GM19455 (cell line): ENCODE measurements around the gene PLXDC2.
"Not testable (repeated sequence)": the region's sequence is repeated elsewhere in the genome, so short reads cannot be mapped to it uniquely, and the experiment has no call there.

Source experiments
- ATAC-seq: cut with Tn5 transposase; IDR thresholded peaks from one replicate; pipeline ENCODE4 v1.9.1; 2021; ENCODE audit not compliant: unreplicated experiment

PLXDC2 gene

GRCh38 chr10:20173046-20173445 is 356.8 kb downstream of the PLXDC2 start:
- no peak for ATAC-seq

- no peak for ATAC-seq
These were observed 359.5 kb downstream of the PLXDC2 start for GRCh38 chr10:20175719-20176118.

GRCh38 chr10:20180766-20181165 is 364.5 kb downstream of the PLXDC2 start:
- no peak for ATAC-seq

- no peak for ATAC-seq
These were observed 365.2 kb downstream of the PLXDC2 start for GRCh38 chr10:20181434-20181833.

DNA sequence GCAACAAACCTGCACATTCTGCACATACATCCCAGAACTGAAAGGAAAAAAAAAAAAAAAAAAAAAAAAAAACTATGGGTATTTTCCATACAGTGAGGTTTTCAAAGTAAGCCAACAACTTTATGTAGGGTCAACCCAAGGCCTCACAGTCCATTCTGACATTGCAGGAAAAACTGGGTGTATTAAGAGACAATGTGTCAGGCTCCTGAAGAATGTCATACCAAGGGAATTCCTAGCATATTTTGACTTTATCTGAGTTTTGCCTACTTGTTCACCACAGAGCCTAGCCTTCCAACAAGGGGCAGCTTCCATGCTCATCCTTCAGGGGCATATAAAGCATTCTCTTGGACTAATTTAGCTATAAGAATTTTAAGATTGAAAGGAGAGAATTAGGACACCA is 368.9 kb downstream of the PLXDC2 start:
- ATAC-seq = no peak

GRCh38 chr10:20191392-20191791 is 375.2 kb downstream of the PLXDC2 start:
- not testable (repeated sequence) for ATAC-seq

GRCh38 chr10:20195076-20195475 is 378.8 kb downstream of the PLXDC2 start:
- no peak for ATAC-seq

DNA sequence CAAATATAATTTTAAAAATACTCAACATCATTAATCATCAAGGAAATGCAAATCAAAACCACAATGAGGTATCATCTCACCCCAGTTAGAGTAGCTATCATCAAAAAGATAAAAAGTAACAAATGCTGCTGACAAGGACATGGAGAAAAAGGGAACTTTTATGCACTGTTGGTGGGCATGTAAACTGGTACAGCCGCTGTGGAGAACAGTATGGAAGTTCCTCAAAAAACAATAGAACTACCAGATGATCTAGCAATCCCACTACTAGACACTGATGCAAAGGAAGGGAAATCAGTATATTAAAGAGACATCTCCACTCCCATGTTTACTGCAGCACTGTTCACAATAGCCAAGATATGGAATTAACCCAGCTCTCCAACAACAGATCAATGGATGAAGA is 384.5 kb downstream of the PLXDC2 start:
- no peak for ATAC-seq

GRCh38 chr10:20202337-20202736 is 386.1 kb downstream of the PLXDC2 start:
- ATAC-seq = no peak

- no peak for ATAC-seq
These were observed 391.4 kb downstream of the PLXDC2 start for GRCh38 chr10:20207653-20208052.

DNA sequence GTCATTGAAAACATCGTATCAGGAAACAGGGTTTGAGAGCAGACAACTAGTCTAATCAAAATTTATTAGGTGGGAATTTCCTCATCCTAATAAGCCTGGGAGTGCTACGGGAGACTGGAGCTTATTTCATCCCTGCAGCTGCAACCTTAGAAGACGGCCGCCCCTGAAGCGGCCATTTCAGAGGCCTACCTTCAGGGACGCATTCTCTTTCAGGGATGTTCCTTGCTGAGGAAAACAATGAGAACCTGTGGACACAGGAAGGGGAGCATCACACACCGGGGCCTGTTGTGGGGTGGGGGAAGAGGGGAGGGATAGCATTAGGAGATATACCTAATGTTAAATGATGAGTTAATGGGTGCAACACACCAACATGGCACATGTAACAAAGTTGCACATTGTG is 392.9 kb downstream of the PLXDC2 start:
- ATAC-seq = not testable (repeated sequence)

DNA sequence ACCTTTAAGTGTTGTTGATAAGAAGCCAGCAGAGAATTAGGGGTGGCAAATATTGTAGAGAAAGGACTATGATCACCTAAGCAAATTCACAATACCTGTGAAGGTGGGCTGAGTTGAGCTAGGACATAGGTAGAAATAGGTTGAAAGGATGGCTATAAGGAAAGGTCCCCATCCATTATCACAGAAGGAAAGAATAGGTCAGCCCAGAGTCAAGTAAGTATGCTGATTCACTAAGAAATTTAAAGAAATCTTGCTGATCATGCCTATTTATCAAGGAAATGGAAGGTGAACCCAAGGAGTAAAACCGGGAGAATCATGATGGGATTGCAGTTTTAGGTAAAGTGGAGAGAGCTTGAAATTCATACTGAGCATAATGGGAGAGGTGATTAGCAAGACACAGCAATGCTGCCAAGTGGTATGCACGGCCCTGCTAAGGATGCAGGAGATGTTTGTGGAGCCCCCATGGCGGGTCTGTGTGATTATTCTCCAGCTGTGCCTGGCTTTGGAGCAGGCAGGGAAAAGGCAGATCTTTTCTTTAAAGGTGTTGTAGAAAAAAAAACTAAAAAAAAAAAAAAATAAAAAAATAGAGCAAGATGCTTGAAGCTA is 399.4 kb downstream of the PLXDC2 start:
- ATAC-seq = no peak

DNA sequence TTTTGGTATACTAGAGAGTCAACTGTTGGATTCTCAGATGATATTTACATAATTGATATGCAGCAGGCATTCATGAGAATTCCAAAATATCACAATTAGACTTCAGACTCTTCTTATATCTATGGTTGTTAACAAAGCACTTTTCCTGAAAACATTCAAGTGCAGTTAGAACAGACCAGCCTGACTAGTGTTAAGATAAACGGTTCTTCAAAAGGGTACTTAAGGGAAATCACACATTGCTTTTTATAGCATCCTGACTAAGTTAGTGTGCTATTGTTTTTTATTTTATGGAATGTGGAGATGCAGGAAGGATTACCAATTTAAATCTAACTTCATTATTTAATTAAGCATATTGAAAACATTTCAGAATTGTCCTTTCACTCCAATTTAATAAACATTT is 405.1 kb downstream of the PLXDC2 start:
- ATAC-seq = no peak

DNA sequence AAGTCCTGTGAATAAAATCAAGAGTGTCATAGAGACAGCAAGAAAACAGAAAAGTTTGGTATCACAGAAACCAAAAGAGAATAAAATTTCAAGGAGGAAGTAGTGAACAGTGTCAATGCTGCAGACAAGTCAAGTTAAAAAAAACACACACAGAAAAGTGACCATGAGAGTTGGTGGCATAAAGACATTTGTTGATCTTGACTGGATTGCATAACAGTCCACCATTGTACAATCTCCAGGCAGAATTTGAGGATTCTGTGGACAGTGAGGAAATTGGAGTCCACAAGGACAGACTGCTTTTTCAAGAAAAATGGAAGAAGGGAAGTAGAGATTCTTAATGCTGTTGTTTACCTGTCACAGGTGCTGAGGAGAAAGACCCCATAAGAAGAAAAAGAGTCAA is 412.5 kb downstream of the PLXDC2 start:
- ATAC-seq = no peak

DNA sequence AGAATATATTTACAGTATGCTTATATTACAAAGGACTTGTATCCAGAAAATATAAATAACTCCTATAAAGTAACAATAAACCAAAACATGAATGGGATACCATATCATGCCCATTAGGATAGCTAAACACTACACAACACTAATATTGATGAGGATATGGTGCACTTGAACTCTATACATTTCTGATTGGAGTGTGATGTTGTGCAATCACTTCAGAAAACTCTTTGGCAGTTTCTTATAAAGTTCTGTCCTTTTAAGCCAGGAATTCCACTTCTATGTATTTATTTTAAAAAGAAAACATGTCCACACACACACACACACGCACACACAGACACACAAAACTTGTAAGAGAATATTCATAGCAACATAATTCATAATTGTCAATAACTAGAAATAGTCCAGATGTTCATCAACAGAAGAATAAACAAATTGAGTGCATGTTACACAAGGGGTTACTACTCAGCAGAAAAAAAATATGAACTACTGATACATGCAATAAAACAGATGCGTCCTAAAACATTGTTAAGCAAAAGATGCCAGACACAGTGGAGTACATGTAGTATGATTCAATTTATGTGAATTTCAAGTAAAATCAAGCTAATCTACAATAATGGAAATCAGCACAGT is 416.0 kb downstream of the PLXDC2 start:
- no peak for ATAC-seq

DNA sequence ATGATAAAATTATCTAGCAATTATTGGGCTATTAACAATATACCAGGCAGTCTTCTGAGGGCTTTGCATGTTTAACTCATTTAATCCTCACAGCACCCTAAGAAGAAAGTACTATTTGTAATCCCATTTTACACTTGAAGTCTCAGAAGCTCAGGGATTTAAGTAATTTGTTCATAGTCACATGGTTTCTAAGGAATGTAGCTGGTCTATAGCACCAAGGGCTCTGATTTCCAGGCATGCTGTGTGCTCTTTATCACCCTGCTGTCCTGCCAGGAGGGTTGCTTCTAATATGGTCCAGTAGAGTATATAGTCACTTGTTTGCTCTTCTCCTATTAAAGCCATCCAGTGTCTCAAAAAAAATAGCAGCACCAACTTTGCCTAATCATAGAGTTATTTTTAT is 417.2 kb downstream of the PLXDC2 start:
- ATAC-seq = no peak

GRCh38 chr10:20234579-20234978 is 418.3 kb downstream of the PLXDC2 start:
- ATAC-seq = no peak

DNA sequence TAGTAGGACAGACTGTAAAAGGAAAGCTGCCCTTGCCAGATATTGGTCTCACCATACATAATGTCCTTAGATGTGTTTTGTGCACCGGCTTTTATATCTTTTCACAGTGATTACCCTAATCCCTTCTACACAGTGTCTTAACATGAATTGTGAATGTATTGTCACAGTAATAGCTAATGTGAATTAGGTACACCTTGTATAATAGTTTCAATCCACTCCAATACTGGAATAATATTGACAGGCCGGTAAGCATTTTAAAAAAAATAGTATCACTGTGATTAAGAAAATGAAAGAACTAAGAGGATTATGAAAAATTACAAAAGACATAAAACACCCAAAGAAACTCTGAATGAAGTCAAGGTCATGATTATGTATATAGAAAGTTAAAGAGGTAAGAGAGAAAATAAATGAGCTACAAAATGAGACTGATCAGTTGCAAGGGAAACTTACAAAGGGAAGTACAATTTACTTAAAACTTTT is 420.9 kb downstream of the PLXDC2 start:
- ATAC-seq = no peak

DNA sequence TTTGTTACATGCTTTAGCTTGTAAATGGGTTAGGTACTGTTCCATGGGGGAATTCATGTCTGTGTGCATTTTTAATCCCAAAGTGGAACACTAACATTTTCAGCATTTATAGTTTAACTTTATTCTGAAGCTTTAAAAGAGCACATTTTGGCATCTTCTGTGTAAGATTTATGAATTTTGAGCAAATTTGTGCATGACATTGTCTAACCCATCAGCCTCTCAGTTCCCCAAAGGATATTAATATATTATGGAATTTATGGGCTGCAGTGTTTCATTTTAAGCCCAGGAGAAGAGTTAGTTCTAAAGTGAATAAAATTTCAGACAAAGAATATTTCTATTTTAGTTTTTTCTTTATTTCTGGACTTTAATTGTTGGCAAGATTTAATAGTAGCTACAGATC is 421.4 kb downstream of the PLXDC2 start:
- ATAC-seq = no peak

DNA sequence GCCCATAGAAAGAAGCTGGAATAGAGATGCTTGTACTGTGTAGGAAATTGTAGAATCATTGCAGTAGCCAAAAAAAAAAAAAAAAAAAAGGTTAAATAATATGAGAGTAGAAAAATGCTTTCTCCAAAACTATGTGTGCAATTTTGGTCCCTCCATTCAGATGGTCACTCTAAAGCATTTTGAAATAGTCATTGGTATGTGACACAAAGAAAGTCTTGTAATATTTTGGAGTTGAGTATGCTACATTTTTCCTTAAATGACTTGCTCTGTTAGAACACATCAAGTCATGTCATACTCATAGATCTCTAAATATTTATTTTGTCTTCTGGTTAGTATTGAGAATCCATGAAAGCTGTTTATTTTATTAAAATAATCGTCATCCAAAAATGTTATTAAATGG is 424.4 kb downstream of the PLXDC2 start:
- ATAC-seq = no peak

- ATAC-seq = no peak
These were observed 431.2 kb downstream of the PLXDC2 start for GRCh38 chr10:20247454-20247853.

GRCh38 chr10:20247891-20248708 is 431.9 kb downstream of the PLXDC2 start:
- ATAC-seq = no peak
